SK-N-SH (cell line): ENCODE data around the gene ITIH1. TPM values are rescaled to one million over a fixed set of nuclear protein-coding genes. Genes with fewer than 3 reads are reported as not detected.

Experiments
- CTCF ChIA-PET: fragments of 300-600, 350-600 bp; formaldehyde crosslinking; extraction: SDS; loops from one replicate; lab custom pipeline; 2021; lab: Yijun Ruan, JAX
- POLR2A ChIA-PET: fragments of 350-600 bp; sonication (Branson Sonifier 250); formaldehyde crosslinking; extraction: SDS; loops from one replicate; lab custom pipeline; 2020; ENCODE audit warnings: antibody characterized with exemption, inconsistent platforms; lab: Yijun Ruan, JAX
- DNase-seq: peaks from one replicate; pipeline ENCODE4 v3.0.0; 2012
- H2AFZ ChIP-seq: fragments of 200-600 bp; sonication (generic); 2 replicates; pipeline ENCODE4 v1.8.1; 2016; ENCODE audit warnings: antibody characterized with exemption, mild to moderate bottlenecking, low read depth
- H3F3A ChIP-seq: fragments of 200-600 bp; sonication (generic); replicated peaks from 2 replicates; pipeline ENCODE3; 2016; ENCODE audit warnings: antibody characterized with exemption, mild to moderate bottlenecking; ENCODE audit not compliant: insufficient read depth
- H3K27ac ChIP-seq, 2 experiments: fragments of 200-500 bp in 1 of 2; fragments of 200-600 bp in 1 of 2; sonication (Bioruptor generic) in 1 of 2; sonication (generic), shearing (Covaris generic) in 1 of 2; 2 replicates each; pipeline versions ENCODE4 v1.5.1 to v1.6.1; 2014 to 2016; ENCODE audit warnings: low read depth in 2 of 2, inconsistent platforms in 1 of 2, low read length in 1 of 2, mild to moderate bottlenecking in 1 of 2, mixed read lengths in 1 of 2
- H3K27me3 ChIP-seq: fragments of 200-600 bp; sonication (generic), shearing (Covaris generic); 2 replicates; pipeline ENCODE4 v1.6.1; 2016; ENCODE audit warnings: mixed run types; ENCODE audit not compliant: insufficient read depth
- H3K36me3 ChIP-seq, 2 experiments: fragments of 200-500 bp in 1 of 2; fragments of 200-600 bp in 1 of 2; sonication (Bioruptor generic) in 1 of 2; sonication (generic) in 1 of 2; replicated peaks in 1 of 2; 2 replicates each; pipeline versions ENCODE3 to v1.5.1; 2014 to 2016; ENCODE audit warnings: low read length in 1 of 2, mild to moderate bottlenecking in 1 of 2; ENCODE audit not compliant: insufficient read depth in 2 of 2, control insufficient read depth in 1 of 2
- H3K4me1 ChIP-seq, 2 experiments: fragments of 200-500 bp in 1 of 2; fragments of 200-600 bp in 1 of 2; sonication (Bioruptor generic) in 1 of 2; sonication (generic), shearing (Covaris generic) in 1 of 2; 2 replicates each; pipeline versions ENCODE4 v1.5.1 to v1.6.1; 2014 to 2016; ENCODE audit warnings: low read depth in 1 of 2, low read length in 1 of 2, mixed run types in 1 of 2; ENCODE audit not compliant: insufficient read depth in 2 of 2, control insufficient read depth in 1 of 2
- H3K4me2 ChIP-seq: fragments of 200-600 bp; sonication (generic), shearing (Covaris generic); 2 replicates; pipeline ENCODE4 v1.6.1; 2017; ENCODE audit warnings: mixed run types
- H3K4me3 ChIP-seq, 2 experiments: fragments of 200-500 bp in 1 of 2; fragments of 200-600 bp in 1 of 2; sonication (Bioruptor generic) in 1 of 2; sonication (generic), shearing (Covaris generic) in 1 of 2; 2 replicates each; pipeline versions ENCODE4 v1.5.1 to v1.8.1; 2014 to 2016; ENCODE audit warnings: low read depth in 2 of 2, inconsistent platforms in 1 of 2, low read length in 1 of 2, mild to moderate bottlenecking in 1 of 2, mixed read lengths in 1 of 2, moderate library complexity in 1 of 2
- H3K79me2 ChIP-seq: fragments of 200-600 bp; sonication (generic); 2 replicates; pipeline ENCODE4 v1.8.1; 2017; ENCODE audit warnings: mild to moderate bottlenecking; ENCODE audit not compliant: insufficient read depth
- H3K9ac ChIP-seq: fragments of 200-600 bp; sonication (generic); 2 replicates; pipeline ENCODE4 v1.6.1; 2017; ENCODE audit warnings: mixed run types
- H3K9me2 ChIP-seq: fragments of 200-600 bp; sonication (generic); 2 replicates; pipeline ENCODE4 v1.6.1; 2017; ENCODE audit warnings: mixed run types
- H3K9me3 ChIP-seq: fragments of 200-600 bp; sonication (generic); 2 replicates; pipeline ENCODE4 v1.6.1; 2017; ENCODE audit warnings: mixed run types, mild to moderate bottlenecking, moderate library complexity
- H4K20me1 ChIP-seq: fragments of 200-600 bp; sonication (generic); 2 replicates; pipeline ENCODE4 v1.6.1; 2017; ENCODE audit warnings: mild to moderate bottlenecking, mixed run types; ENCODE audit not compliant: insufficient read depth
- CHD2 ChIP-seq: fragments of 150-350 bp; IDR thresholded peaks from 2 replicates; pipeline ENCODE4 v1.6.1; 2018; ENCODE audit warnings: low read length; ENCODE audit not compliant: partially characterized antibody
- FOXM1 ChIP-seq: IDR thresholded peaks from 2 replicates; pipeline ENCODE4 v1.4.0; 2012; ENCODE audit warnings: low read depth, mild to moderate bottlenecking
- GATA2 ChIP-seq: sonication (generic); formaldehyde crosslinking; IDR thresholded peaks from 2 replicates; pipeline ENCODE4 v1.5.0; 2020; ENCODE audit warnings: mild to moderate bottlenecking, missing genetic modification reagents
- JUND ChIP-seq: IDR thresholded peaks from 2 replicates; pipeline ENCODE4 v1.4.0; 2012
- MXI1 ChIP-seq: IDR thresholded peaks from 2 replicates; pipeline ENCODE4 v1.6.1; 2012; ENCODE audit warnings: mild to moderate bottlenecking, low read depth, low read length, improper control_type of control experiment
- RXRA ChIP-seq: IDR thresholded peaks from 2 replicates; pipeline ENCODE4 v1.4.0; 2012; ENCODE audit warnings: low read depth, mild to moderate bottlenecking, borderline replicate concordance
- WGBS: methylation state at CpG from one replicate; pipeline ENCODE4 v1.1.6; 2017; ENCODE audit warnings: low lambda C conversion rate; 5-methylcytosine and 5-hydroxymethylcytosine counted together
- polyA plus RNA-seq, 3 experiments: library from polyadenylated mRNA; depleted of rRNA; stranded (reverse); fragments of >200 nt; gene quantifications; 2 replicates each; pipeline ENCODE4 v1.2.3, GENCODE V29; 2012
- TF ChIP-seq, protein P1 (sequence below): IDR thresholded peaks from 2 replicates; pipeline ENCODE4 v1.6.1; 2012; ENCODE audit warnings: mild to moderate bottlenecking, low read depth, low read length, moderate library complexity
- TF ChIP-seq, protein P2 (sequence below): fragments of 150-350 bp; IDR thresholded peaks from 2 replicates; pipeline ENCODE4 v1.6.1; 2016; ENCODE audit warnings: mild to moderate bottlenecking, low read depth, low read length
- TF ChIP-seq, protein P3 (sequence below): fragments of 200-600 bp; sonication (generic); IDR thresholded peaks from 2 replicates; pipeline ENCODE4 v1.6.1; 2017; ENCODE audit warnings: antibody characterized with exemption, mild to moderate bottlenecking, moderate library complexity
- TF ChIP-seq, protein P4 (sequence below): IDR thresholded peaks from 2 replicates; pipeline ENCODE4 v1.4.0; 2012; ENCODE audit warnings: low read depth
- TF ChIP-seq, protein P5 (sequence below): IDR thresholded peaks from 2 replicates; pipeline ENCODE4 v1.4.0; 2012; ENCODE audit warnings: low read depth, borderline replicate concordance
- TF ChIP-seq, protein P6 (sequence below): IDR thresholded peaks from 2 replicates; pipeline ENCODE4 v1.4.0; 2012; ENCODE audit warnings: low read depth, borderline replicate concordance

Gene ITIH1
- polyA plus RNA-seq, 1 of the 3 experiments (the other 2 are of a cell fraction) = not detected

DNA sequence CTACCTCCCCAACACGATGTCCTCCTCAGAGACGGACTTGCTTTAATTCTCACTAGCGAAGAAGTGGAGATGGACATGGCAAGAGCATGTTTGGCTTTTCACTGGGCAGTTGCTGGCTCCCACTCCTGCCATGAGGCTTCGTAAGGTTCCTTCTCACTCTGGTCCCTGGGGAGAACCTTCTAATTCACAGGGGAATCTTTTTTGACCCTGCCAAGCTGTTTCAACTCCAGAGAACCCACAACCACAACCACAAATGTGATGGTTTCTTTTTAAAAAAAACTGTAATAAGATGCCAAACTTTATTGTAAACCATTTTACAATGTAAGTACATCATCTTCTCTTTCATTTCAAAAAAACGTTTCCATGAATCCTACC lies 59.1 kb downstream of the ITIH1 start:
- CTCF ChIA-PET = interaction anchor here (0.8 to 2.5 kb wide), 3 partner anchors 14 to 235 kb away, joined by 3 to 10 read pairs (median 4); no protein-coding TSS in a partner anchor
- H3K4me1 ChIP-seq = peaks cover under 1 to 8% of the 10 kb centered on the region in 2 experiments; a peak in 1 of 4 replicates
- no peak overlapping the region for H3K27ac ChIP-seq
- 0 out of 2 replicates have a peak, but pooled peaks cover 6% of the 10 kb centered on the region for H4K20me1 ChIP-seq
- peaks cover 0 to 2% of the 10 kb centered on the region in 2 experiments for H3K36me3 ChIP-seq
- H3K9me2 ChIP-seq = no peaks in the 10 kb centered on the region
- no peaks in the 10 kb centered on the region for H3F3A ChIP-seq
- H3K79me2 ChIP-seq = no peaks in the 10 kb centered on the region
- H3K27me3 ChIP-seq = no peaks in the 10 kb centered on the region
- H3K4me2 ChIP-seq = no peak overlapping the region
- H3K4me3 ChIP-seq = no peak overlapping the region
- POLR2A ChIA-PET = no interaction called here
- H2AFZ ChIP-seq = no peak overlapping the region
- WGBS = 85% methylated on average over 3 of the region's 5 CpGs
- H3K9ac ChIP-seq = no peak overlapping the region
- no peaks in the 10 kb centered on the region for H3K9me3 ChIP-seq
- DNase-seq = no peak
- TF ChIP-seq, protein P1, sequence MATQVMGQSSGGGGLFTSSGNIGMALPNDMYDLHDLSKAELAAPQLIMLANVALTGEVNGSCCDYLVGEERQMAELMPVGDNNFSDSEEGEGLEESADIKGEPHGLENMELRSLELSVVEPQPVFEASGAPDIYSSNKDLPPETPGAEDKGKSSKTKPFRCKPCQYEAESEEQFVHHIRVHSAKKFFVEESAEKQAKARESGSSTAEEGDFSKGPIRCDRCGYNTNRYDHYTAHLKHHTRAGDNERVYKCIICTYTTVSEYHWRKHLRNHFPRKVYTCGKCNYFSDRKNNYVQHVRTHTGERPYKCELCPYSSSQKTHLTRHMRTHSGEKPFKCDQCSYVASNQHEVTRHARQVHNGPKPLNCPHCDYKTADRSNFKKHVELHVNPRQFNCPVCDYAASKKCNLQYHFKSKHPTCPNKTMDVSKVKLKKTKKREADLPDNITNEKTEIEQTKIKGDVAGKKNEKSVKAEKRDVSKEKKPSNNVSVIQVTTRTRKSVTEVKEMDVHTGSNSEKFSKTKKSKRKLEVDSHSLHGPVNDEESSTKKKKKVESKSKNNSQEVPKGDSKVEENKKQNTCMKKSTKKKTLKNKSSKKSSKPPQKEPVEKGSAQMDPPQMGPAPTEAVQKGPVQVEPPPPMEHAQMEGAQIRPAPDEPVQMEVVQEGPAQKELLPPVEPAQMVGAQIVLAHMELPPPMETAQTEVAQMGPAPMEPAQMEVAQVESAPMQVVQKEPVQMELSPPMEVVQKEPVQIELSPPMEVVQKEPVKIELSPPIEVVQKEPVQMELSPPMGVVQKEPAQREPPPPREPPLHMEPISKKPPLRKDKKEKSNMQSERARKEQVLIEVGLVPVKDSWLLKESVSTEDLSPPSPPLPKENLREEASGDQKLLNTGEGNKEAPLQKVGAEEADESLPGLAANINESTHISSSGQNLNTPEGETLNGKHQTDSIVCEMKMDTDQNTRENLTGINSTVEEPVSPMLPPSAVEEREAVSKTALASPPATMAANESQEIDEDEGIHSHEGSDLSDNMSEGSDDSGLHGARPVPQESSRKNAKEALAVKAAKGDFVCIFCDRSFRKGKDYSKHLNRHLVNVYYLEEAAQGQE = no peak
- TF ChIP-seq, protein P2, sequence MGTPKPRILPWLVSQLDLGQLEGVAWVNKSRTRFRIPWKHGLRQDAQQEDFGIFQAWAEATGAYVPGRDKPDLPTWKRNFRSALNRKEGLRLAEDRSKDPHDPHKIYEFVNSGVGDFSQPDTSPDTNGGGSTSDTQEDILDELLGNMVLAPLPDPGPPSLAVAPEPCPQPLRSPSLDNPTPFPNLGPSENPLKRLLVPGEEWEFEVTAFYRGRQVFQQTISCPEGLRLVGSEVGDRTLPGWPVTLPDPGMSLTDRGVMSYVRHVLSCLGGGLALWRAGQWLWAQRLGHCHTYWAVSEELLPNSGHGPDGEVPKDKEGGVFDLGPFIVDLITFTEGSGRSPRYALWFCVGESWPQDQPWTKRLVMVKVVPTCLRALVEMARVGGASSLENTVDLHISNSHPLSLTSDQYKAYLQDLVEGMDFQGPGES = no peak
- TF ChIP-seq CHD2 = no peak
- TF ChIP-seq FOXM1 = no peak
- no peak for TF ChIP-seq GATA2
- TF ChIP-seq, protein P3, sequence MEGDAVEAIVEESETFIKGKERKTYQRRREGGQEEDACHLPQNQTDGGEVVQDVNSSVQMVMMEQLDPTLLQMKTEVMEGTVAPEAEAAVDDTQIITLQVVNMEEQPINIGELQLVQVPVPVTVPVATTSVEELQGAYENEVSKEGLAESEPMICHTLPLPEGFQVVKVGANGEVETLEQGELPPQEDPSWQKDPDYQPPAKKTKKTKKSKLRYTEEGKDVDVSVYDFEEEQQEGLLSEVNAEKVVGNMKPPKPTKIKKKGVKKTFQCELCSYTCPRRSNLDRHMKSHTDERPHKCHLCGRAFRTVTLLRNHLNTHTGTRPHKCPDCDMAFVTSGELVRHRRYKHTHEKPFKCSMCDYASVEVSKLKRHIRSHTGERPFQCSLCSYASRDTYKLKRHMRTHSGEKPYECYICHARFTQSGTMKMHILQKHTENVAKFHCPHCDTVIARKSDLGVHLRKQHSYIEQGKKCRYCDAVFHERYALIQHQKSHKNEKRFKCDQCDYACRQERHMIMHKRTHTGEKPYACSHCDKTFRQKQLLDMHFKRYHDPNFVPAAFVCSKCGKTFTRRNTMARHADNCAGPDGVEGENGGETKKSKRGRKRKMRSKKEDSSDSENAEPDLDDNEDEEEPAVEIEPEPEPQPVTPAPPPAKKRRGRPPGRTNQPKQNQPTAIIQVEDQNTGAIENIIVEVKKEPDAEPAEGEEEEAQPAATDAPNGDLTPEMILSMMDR = no peak
- TF ChIP-seq, protein P4, sequence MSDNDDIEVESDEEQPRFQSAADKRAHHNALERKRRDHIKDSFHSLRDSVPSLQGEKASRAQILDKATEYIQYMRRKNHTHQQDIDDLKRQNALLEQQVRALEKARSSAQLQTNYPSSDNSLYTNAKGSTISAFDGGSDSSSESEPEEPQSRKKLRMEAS = no peak
- TF ChIP-seq RXRA = no peak
- TF ChIP-seq, protein P5, sequence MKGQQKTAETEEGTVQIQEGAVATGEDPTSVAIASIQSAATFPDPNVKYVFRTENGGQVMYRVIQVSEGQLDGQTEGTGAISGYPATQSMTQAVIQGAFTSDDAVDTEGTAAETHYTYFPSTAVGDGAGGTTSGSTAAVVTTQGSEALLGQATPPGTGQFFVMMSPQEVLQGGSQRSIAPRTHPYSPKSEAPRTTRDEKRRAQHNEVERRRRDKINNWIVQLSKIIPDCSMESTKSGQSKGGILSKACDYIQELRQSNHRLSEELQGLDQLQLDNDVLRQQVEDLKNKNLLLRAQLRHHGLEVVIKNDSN = no peak
- no peak for TF ChIP-seq MXI1
- no peak for TF ChIP-seq JUND
- TF ChIP-seq, protein P6, sequence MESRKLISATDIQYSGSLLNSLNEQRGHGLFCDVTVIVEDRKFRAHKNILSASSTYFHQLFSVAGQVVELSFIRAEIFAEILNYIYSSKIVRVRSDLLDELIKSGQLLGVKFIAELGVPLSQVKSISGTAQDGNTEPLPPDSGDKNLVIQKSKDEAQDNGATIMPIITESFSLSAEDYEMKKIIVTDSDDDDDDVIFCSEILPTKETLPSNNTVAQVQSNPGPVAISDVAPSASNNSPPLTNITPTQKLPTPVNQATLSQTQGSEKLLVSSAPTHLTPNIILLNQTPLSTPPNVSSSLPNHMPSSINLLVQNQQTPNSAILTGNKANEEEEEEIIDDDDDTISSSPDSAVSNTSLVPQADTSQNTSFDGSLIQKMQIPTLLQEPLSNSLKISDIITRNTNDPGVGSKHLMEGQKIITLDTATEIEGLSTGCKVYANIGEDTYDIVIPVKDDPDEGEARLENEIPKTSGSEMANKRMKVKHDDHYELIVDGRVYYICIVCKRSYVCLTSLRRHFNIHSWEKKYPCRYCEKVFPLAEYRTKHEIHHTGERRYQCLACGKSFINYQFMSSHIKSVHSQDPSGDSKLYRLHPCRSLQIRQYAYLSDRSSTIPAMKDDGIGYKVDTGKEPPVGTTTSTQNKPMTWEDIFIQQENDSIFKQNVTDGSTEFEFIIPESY = no peak
